Stimulated activated CD8-positive, alpha-beta memory T cell treated with anti-CD3 and anti-CD28 coated beads, Interleukin-7, amount 100 ng/mL, for 24 hours (primary cell): Measurements from ENCODE around the gene SMCO4.
"Not testable (repeated sequence)": the region's sequence is repeated elsewhere in the genome, so short reads cannot be mapped to it uniquely, and the experiment has no call there.

Experiments used
- DNase-seq: peaks from one replicate; pipeline ENCODE4 v3.0.0-alpha.2; 2020; ENCODE audit warnings: low read depth

Gene SMCO4

GRCh38 chr11:93476796-93477195, 66.4 kb downstream of the SMCO4 start:
- no peak for DNase-seq

GRCh38 chr11:93474123-93474522, 69.1 kb downstream of the SMCO4 start:
- no peak for DNase-seq

- no peak for DNase-seq
These were observed 74.9 kb downstream of the SMCO4 start for GRCh38 chr11:93468290-93468689.

- DNase-seq, result no peak
These were observed 76.1 kb downstream of the SMCO4 start for GRCh38 chr11:93467054-93467453.

- no peak for DNase-seq
These were observed 78.2 kb downstream of the SMCO4 start for GRCh38 chr11:93464927-93465540.

GRCh38 chr11:93463666-93464065, 79.5 kb downstream of the SMCO4 start:
- not testable (repeated sequence) for DNase-seq

- no peak for DNase-seq
These were observed 84.9 kb downstream of the SMCO4 start for GRCh38 chr11:93458286-93458685.

- no peak for DNase-seq
These were observed 98.5 kb downstream of the SMCO4 start for GRCh38 chr11:93444617-93445073.

- not testable (repeated sequence) for DNase-seq
These were observed 100.0 kb downstream of the SMCO4 start for GRCh38 chr11:93443232-93443631.

- DNase-seq, result no peak
These were observed 110.9 kb downstream of the SMCO4 start for GRCh38 chr11:93432247-93432646.
